ENCODE measurements around the gene TBK1.

The TBK1 gene

DNA sequence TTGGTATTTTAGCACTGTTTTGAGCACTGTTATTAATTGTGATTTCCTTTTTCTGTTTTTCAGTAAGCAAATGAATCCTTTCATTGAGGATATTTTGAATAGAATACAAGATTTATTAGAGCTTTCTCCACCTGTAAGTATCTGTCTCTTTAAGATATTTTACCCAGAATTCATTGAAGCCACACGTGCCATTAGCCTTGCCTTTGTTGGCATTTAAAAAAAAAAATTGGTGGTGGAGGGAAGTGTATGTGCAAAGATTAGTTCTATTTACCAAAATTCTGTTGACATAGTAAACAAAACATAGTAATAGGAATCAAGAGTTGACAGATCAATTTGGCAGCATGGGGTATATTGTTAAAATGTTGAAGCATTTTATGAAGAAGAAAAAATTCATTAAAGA lies 23.9 kb upstream of the TBK1 start:
- H3K9me2 ChIP-seq (replicated peaks; ENCODE audit: insufficient read depth, low read length), result no peaks in the 10 kb centered on the region
- H3K4me3 ChIP-seq (ENCODE audit: low read length), result no peak overlapping the region
- H3K36me3 ChIP-seq (replicated peaks; ENCODE audit: insufficient read depth, low read length), result peaks cover 43% of the 10 kb centered on the region
- H3K27ac ChIP-seq (ENCODE audit: low read length), result no peak overlapping the region
- no peaks in the 10 kb centered on the region for H4K20me1 ChIP-seq (ENCODE audit: insufficient read depth, low read length)
- H3K27me3 ChIP-seq (replicated peaks; ENCODE audit: insufficient read depth, low read length), result no peaks in the 10 kb centered on the region
- H3K9me3 ChIP-seq (replicated peaks; ENCODE audit: insufficient read depth, low read length), result no peaks in the 10 kb centered on the region
- H3K79me2 ChIP-seq (ENCODE audit: low read length), result no peaks in the 10 kb centered on the region; the same call in 1 of the 2 replicates
- no peak overlapping the region for H3K9ac ChIP-seq (ENCODE audit: low read length)
- no peak overlapping the region for H2AFZ ChIP-seq (ENCODE audit: low read length)
- no peaks in the 10 kb centered on the region for H3F3A ChIP-seq (ENCODE audit: insufficient read depth, low read length)
- TF ChIP-seq EZH2phosphoT487 (IDR thresholded peaks at IDR 0.05; ENCODE audit: low read length), result no peak
- TF ChIP-seq, protein P1, sequence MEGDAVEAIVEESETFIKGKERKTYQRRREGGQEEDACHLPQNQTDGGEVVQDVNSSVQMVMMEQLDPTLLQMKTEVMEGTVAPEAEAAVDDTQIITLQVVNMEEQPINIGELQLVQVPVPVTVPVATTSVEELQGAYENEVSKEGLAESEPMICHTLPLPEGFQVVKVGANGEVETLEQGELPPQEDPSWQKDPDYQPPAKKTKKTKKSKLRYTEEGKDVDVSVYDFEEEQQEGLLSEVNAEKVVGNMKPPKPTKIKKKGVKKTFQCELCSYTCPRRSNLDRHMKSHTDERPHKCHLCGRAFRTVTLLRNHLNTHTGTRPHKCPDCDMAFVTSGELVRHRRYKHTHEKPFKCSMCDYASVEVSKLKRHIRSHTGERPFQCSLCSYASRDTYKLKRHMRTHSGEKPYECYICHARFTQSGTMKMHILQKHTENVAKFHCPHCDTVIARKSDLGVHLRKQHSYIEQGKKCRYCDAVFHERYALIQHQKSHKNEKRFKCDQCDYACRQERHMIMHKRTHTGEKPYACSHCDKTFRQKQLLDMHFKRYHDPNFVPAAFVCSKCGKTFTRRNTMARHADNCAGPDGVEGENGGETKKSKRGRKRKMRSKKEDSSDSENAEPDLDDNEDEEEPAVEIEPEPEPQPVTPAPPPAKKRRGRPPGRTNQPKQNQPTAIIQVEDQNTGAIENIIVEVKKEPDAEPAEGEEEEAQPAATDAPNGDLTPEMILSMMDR (IDR thresholded peaks at IDR 0.05; ENCODE audit: low read length), result no peak
- TF ChIP-seq EZH2 (optimal IDR thresholded peaks at IDR 0.05; ENCODE audit: low read depth, low read length), result no peak
- DNase-seq, result no peak
- H3K4me1 ChIP-seq (ENCODE audit: low read length), result no peaks in the 10 kb centered on the region
- no peak overlapping the region for H3K4me2 ChIP-seq (ENCODE audit: low read depth, low read length)

DNA sequence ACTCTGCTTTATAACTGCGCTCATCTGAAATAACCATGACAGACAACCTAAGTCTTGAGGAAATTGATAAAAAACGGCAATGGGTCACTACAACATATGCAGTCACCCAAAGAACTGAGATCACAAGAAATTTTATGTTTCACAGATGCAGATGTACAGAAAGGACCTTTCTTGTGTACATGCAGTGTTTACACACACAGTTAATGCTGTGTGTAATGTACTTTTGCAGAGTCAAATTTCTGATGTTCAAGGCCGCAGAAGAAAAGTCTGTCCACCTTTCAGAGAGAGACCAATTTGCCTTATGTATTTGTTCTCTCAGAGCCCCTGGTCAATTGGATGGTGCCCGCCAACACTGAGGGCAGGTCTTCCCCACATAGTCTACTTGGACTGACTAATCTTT lies 23.0 kb upstream of the TBK1 start:
- Histone ChIP-seq H3K9me2 (replicated peaks; ENCODE audit: insufficient read depth, low read length) (no peaks in the 10 kb centered on the region), H3K27ac (ENCODE audit: low read length) (no peak overlapping the region), H2AFZ (ENCODE audit: low read length) (no peak overlapping the region), H3K9me3 (replicated peaks; ENCODE audit: insufficient read depth, low read length) (no peaks in the 10 kb centered on the region), H3K4me3 (ENCODE audit: low read length) (no peak overlapping the region), H3K36me3 (replicated peaks; ENCODE audit: insufficient read depth, low read length) (peaks cover 45% of the 10 kb centered on the region), H3K27me3 (replicated peaks; ENCODE audit: insufficient read depth, low read length) (no peaks in the 10 kb centered on the region), H3F3A (ENCODE audit: insufficient read depth, low read length) (no peaks in the 10 kb centered on the region), H3K4me2 (ENCODE audit: low read depth, low read length) (no peak overlapping the region), H3K9ac (ENCODE audit: low read length) (no peak overlapping the region), H4K20me1 (ENCODE audit: insufficient read depth, low read length) (no peaks in the 10 kb centered on the region), H3K79me2 (ENCODE audit: low read length) (no peaks in the 10 kb centered on the region; the same call in 1 of the 2 replicates), H3K4me1 (ENCODE audit: low read length) (no peaks in the 10 kb centered on the region)
- no peak for DNase-seq
- TF ChIP-seq EZH2phosphoT487 (IDR thresholded peaks at IDR 0.05; ENCODE audit: low read length) (no peak), EZH2 (optimal IDR thresholded peaks at IDR 0.05; ENCODE audit: low read depth, low read length) (no peak)
- TF ChIP-seq, protein P1 (IDR thresholded peaks at IDR 0.05; ENCODE audit: low read length), result no peak

- Histone ChIP-seq H3F3A (ENCODE audit: insufficient read depth, low read length) (no peaks in the 10 kb centered on the region), H4K20me1 (ENCODE audit: insufficient read depth, low read length) (no peaks in the 10 kb centered on the region), H3K79me2 (ENCODE audit: low read length) (no peaks in the 10 kb centered on the region; the same call in 1 of the 2 replicates), H3K4me2 (ENCODE audit: low read depth, low read length) (no peak overlapping the region), H3K9me3 (replicated peaks; ENCODE audit: insufficient read depth, low read length) (no peaks in the 10 kb centered on the region), H2AFZ (ENCODE audit: low read length) (no peak overlapping the region), H3K4me1 (ENCODE audit: low read length) (no peaks in the 10 kb centered on the region), H3K4me3 (ENCODE audit: low read length) (no peak overlapping the region), H3K27ac (ENCODE audit: low read length) (no peak overlapping the region), H3K9me2 (replicated peaks; ENCODE audit: insufficient read depth, low read length) (no peaks in the 10 kb centered on the region), H3K27me3 (replicated peaks; ENCODE audit: insufficient read depth, low read length) (no peaks in the 10 kb centered on the region), H3K36me3 (replicated peaks; ENCODE audit: insufficient read depth, low read length) (peaks cover 37% of the 10 kb centered on the region), H3K9ac (ENCODE audit: low read length) (no peak overlapping the region)
- no peak for TF ChIP-seq EZH2 (optimal IDR thresholded peaks at IDR 0.05; ENCODE audit: low read depth, low read length)
- TF ChIP-seq, protein P1 (IDR thresholded peaks at IDR 0.05; ENCODE audit: low read length), result no peak
- TF ChIP-seq EZH2phosphoT487 (IDR thresholded peaks at IDR 0.05; ENCODE audit: low read length), result no peak
- no peak for DNase-seq
Observed at GRCh38 chr12:64430886-64431285, 21.0 kb upstream of the TBK1 start.
